K562 (cell line): ENCODE results near the gene HAT1. TPM values are rescaled to one million over a fixed set of nuclear protein-coding genes. Genes with fewer than 3 reads are reported as not detected.

ENCODE experiments used
- ATAC-seq: fragments of 200-7000 bp; cut with Tn5 transposase; 3 replicates; pipeline ENCODE4 v1.9.1; 2020; ENCODE audit warnings: moderate library complexity
- BruUV-seq: library from RNA; stranded (reverse); fragments of 400-500 nt; replicated peaks from 2 replicates; lab custom pipeline; 2021; lab: Mats Ljungman, UMichigan
- CTCF ChIA-PET: fragments of 300-600 bp; formaldehyde crosslinking; extraction: SDS; loops from one replicate; lab custom pipeline; 2021; ENCODE audit warnings: low intra/inter-chr PET ratio; lab: Yijun Ruan, JAX
- POLR2A ChIA-PET: fragments of 300-600, 350-650 bp; sonication (Branson Sonifier 250); formaldehyde crosslinking; extraction: SDS; loops from one replicate; lab custom pipeline; 2021; ENCODE audit warnings: antibody characterized with exemption, inconsistent platforms; lab: Yijun Ruan, JAX
- DNase-seq, 4 experiments: peaks; one replicate each; pipeline versions ENCODE4 v3.0.0 to v3.0.0-alpha.2; 2011 to 2018; ENCODE audit warnings: low spot score in 3 of 4, mixed read lengths in 3 of 4; ENCODE audit errors: extremely low read depth in 1 of 4
- FAIRE-seq: peaks from 2 replicates; lab custom pipeline; 2011; peaks lifted over from hg19 to GRCh38; lab: Jason Lieb, UNC
- H2AFZ ChIP-seq: 2 replicates; pipeline ENCODE4 v1.6.0; 2011; ENCODE audit warnings: low read depth, low read length, control low read depth, inconsistent platforms
- H3K27ac ChIP-seq: fragments of 200-600 bp; 3 replicates; pipeline ENCODE4 v1.8.0; 2011; ENCODE audit warnings: low read depth, mild to moderate bottlenecking, control low read depth, inconsistent platforms, low read length, moderate library complexity, mixed read lengths; ENCODE audit errors: extremely low read depth
- H3K27me3 ChIP-seq, 2 experiments: fragments of 300-600 bp in 1 of 2; 2 replicates in 1 of 2; 3 replicates in 1 of 2; pipeline versions ENCODE4 v1.6.0 to v1.8.0; 2011; ENCODE audit warnings: inconsistent platforms in 2 of 2, low read length in 2 of 2, mild to moderate bottlenecking in 1 of 2, mixed read lengths in 1 of 2, moderate library complexity in 1 of 2; ENCODE audit not compliant: control insufficient read depth in 2 of 2, insufficient read depth in 2 of 2
- H3K36me3 ChIP-seq: fragments of 300-600 bp; 3 replicates; pipeline ENCODE4 v1.8.0; 2011; ENCODE audit warnings: mild to moderate bottlenecking, low read length, inconsistent platforms; ENCODE audit not compliant: control insufficient read depth, insufficient read depth
- H3K4me1 ChIP-seq, 2 experiments: fragments of 200-600 bp in 1 of 2; replicated peaks in 1 of 2; 2 replicates in 1 of 2; 3 replicates in 1 of 2; pipeline versions ENCODE4 v1.5.1 to v1.8.0; 2011; ENCODE audit warnings: inconsistent platforms in 2 of 2, low read length in 2 of 2, mild to moderate bottlenecking in 1 of 2, mixed read lengths in 1 of 2, moderate library complexity in 1 of 2; ENCODE audit not compliant: control insufficient read depth in 2 of 2, insufficient read depth in 2 of 2
- H3K4me2 ChIP-seq: 2 replicates; pipeline ENCODE4 v1.6.1; 2011; ENCODE audit warnings: low read length, control low read depth, inconsistent platforms, mixed read lengths; ENCODE audit not compliant: insufficient read depth
- H3K4me3 ChIP-seq: fragments of 200-600 bp; sonication (generic), shearing (Covaris generic); 2 replicates; pipeline ENCODE4 v1.5.1; 2016; ENCODE audit warnings: control low read depth, inconsistent platforms
- H3K79me2 ChIP-seq: fragments of 200-600 bp; 3 replicates; pipeline ENCODE4 v1.8.0; 2011; ENCODE audit warnings: low read length, inconsistent platforms; ENCODE audit not compliant: control insufficient read depth, insufficient read depth
- H3K9ac ChIP-seq, 2 experiments: 2 replicates each; pipeline versions ENCODE4 v1.6.0 to v1.6.1; 2011; ENCODE audit warnings: low read depth in 2 of 2, low read length in 2 of 2, control low read depth in 1 of 2, inconsistent platforms in 1 of 2, mild to moderate bottlenecking in 1 of 2, mixed read lengths in 1 of 2; ENCODE audit not compliant: insufficient read depth in 1 of 2
- H3K9me1 ChIP-seq: one replicate; pipeline ENCODE4 v1.6.0; 2011; ENCODE audit warnings: inconsistent platforms, mild to moderate bottlenecking, low read length, moderate library complexity; ENCODE audit not compliant: control insufficient read depth, insufficient read depth
- H3K9me3 ChIP-seq: replicated peaks from 2 replicates; pipeline ENCODE4 v1.5.1; 2011; ENCODE audit warnings: low read depth, low read length, inconsistent platforms; ENCODE audit not compliant: control insufficient read depth, insufficient read depth
- H4K20me1 ChIP-seq: replicated peaks from 2 replicates; pipeline ENCODE4 v1.6.1; 2011; ENCODE audit warnings: low read length, inconsistent platforms, mixed read lengths; ENCODE audit not compliant: control insufficient read depth, insufficient read depth
- DPF2 ChIP-seq: fragments of 450-650 bp; IDR thresholded peaks from 2 replicates; pipeline ENCODE4 v1.6.1; 2016
- GABPA ChIP-seq: fragments of 200-800 bp; sonication (Bioruptor generic); conservative IDR thresholded peaks from 2 replicates; pipeline ENCODE4 v1.6.1; 2016; ENCODE audit warnings: low read depth, missing genetic modification characterization, missing compliant biosample characterization
- MEIS2 ChIP-seq: fragments of 450-650 bp; IDR thresholded peaks from 2 replicates; pipeline ENCODE4 v1.6.1; 2014; ENCODE audit warnings: mild to moderate bottlenecking; ENCODE audit not compliant: partially characterized antibody
- RFX1 ChIP-seq: fragments of 450-650 bp; IDR thresholded peaks from 2 replicates; pipeline ENCODE4 v1.6.1; 2016; ENCODE audit warnings: mild to moderate bottlenecking, moderate library complexity
- TEAD4 ChIP-seq, 2 experiments: sonication (generic) in 1 of 2; formaldehyde crosslinking in 1 of 2; IDR thresholded peaks; 2 replicates each; pipeline versions ENCODE4 v1.6.1 to v1.8.0; 2012 to 2022; ENCODE audit warnings: borderline replicate concordance in 1 of 2, inconsistent platforms in 1 of 2, low read length in 1 of 2, mild to moderate bottlenecking in 1 of 2, missing genetic modification reagents in 1 of 2
- ZNF766 ChIP-seq: fragments of 200-800 bp; sonication (Bioruptor generic); conservative IDR thresholded peaks from 2 replicates; pipeline ENCODE4 v1.6.1; 2016; ENCODE audit warnings: missing genetic modification characterization, missing compliant biosample characterization
- WGBS: fragments of 100-300 bp; shearing (Covaris generic); methylation state at CpG from one replicate; pipeline ENCODE4 v1.1.6; 2016; ENCODE audit warnings: low coverage, mixed read lengths; ENCODE audit not compliant: insufficient coverage; ENCODE audit errors: missing lambda C conversion rate; 5-methylcytosine and 5-hydroxymethylcytosine counted together
- in situ Hi-C: fragments of 300-500 bp; cut with MboI; formaldehyde crosslinking; loops from 4 replicates; pipeline ENCODE4 v1.15.0; 2018; ENCODE audit warnings: inconsistent platforms, mixed read lengths
- intact Hi-C: fragments of 100-400 bp; cut with micrococcal nuclease; formaldehyde crosslinking; loops from 2 replicates; pipeline ENCODE4 v1.14.2; 2022
- polyA plus RNA-seq, 8 experiments: library from polyadenylated mRNA; depleted of rRNA in 4 of 8; stranded (reverse) in 5 of 8; unstranded in 3 of 8; fragments of >200 nt; fragmentation: Nextera tagmentation in 2 of 8; fragmentation: Illumina TruSeq in 1 of 8; extraction: Ambion mirVana in 2 of 8; extraction: Trizol in 1 of 8; gene quantifications; 2 replicates each; pipeline versions ENCODE4 v1.2.1 to v1.2.3, GENCODE V29; 2011 to 2014; ENCODE audit warnings: inconsistent platforms in 1 of 8, missing spikeins in 1 of 8
- total RNA-seq, 7 experiments: library from RNA; depleted of rRNA in 6 of 7; stranded (reverse); fragments of >200 nt in 6 of 7; fragmentation: Illumina TruSeq in 2 of 7; extraction: Trizol in 2 of 7; gene quantifications; 2 replicates each; pipeline versions ENCODE4 v1.2.1 to v1.2.3, GENCODE V29; 2011 to 2021; ENCODE audit warnings: low replicate concordance in 1 of 7
- TF ChIP-seq, protein P1 (sequence below): fragments of 450-650 bp; IDR thresholded peaks from 2 replicates; pipeline ENCODE4 v1.6.1; 2018; ENCODE audit not compliant: partially characterized antibody

Gene HAT1
- total and polyA plus RNA-seq, 9 of the 15 experiments (the other 6 are each of a cell fraction or from before 2014, with no cell fraction given): 125 to 384 (median 244) TPM

DNA sequence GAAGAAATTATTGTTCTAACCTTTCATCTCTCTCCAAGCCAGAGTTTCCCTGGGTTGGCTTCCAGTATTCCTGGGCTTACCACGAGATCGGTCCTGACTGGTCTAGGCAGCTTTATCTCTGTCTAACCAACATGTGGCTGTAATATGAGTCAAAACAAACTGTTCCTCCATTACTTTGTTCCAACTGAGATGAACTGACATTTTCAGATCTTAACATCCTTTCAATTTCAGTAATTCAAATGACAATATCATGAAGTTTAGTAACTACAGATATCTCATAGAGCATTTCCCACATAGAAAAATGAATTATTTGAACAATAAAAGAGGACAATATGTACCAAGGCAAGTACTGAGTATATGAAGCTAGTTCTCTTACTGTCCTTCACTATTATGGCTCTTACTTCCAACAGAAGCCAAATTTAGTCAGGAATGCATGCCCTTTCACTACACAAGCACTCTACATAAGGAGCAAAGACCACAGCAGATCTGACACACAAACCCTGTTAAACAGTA is 43.7 kb upstream of the HAT1 start (continued):
- TF ChIP-seq TEAD4 (IDR thresholded peaks at IDR 0.05; ENCODE audit: low read length): peak; percentile 53; the same call in 1 of the 2 replicates
- TF ChIP-seq TEAD4 (CRISPR knock-in tag; IDR thresholded peaks at IDR 0.05; ENCODE audit: borderline replicate concordance): no peak
- TF ChIP-seq, protein P1, sequence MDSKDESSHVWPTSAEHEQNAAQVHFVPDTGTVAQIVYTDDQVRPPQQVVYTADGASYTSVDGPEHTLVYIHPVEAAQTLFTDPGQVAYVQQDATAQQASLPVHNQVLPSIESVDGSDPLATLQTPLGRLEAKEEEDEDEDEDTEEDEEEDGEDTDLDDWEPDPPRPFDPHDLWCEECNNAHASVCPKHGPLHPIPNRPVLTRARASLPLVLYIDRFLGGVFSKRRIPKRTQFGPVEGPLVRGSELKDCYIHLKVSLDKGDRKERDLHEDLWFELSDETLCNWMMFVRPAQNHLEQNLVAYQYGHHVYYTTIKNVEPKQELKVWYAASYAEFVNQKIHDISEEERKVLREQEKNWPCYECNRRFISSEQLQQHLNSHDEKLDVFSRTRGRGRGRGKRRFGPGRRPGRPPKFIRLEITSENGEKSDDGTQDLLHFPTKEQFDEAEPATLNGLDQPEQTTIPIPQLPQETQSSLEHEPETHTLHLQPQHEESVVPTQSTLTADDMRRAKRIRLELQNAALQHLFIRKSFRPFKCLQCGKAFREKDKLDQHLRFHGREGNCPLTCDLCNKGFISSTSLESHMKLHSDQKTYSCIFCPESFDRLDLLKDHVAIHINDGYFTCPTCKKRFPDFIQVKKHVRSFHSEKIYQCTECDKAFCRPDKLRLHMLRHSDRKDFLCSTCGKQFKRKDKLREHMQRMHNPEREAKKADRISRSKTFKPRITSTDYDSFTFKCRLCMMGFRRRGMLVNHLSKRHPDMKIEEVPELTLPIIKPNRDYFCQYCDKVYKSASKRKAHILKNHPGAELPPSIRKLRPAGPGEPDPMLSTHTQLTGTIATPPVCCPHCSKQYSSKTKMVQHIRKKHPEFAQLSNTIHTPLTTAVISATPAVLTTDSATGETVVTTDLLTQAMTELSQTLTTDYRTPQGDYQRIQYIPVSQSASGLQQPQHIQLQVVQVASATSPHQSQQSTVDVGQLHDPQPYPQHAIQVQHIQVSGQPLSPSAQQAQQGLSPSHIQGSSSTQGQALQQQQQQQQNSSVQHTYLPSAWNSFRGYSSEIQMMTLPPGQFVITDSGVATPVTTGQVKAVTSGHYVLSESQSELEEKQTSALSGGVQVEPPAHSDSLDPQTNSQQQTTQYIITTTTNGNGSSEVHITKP: no peak
- 0 out of 2 replicates have a peak, but pooled peaks have one; percentile 52 for TF ChIP-seq ZNF766
- TF ChIP-seq GABPA (tag): peak; percentile 10; the same call in 1 of the 2 replicates

DNA sequence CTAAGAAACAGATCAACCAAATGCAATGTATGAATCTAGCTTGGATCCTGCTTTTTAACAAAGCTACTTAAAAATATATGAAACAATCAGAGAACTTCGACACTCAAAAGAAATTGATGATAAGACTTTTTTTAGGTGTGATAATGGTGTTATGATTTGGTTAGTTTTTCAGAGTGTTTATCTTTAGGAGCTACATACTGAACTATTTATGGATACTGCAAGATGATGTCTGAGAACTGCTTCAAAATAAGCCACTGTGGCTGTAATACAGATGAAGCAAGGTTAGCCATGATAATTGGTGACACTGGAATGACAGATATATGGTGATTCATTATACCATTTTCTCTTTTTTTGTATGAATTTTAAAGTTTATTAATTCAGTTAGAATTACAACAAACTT is 42.4 kb upstream of the HAT1 start:
- H3K4me2 ChIP-seq: no peak overlapping the region
- ChIA-PET POLR2A (interaction anchor here (0.6 to 8.4 kb wide), 4 partner anchors 11 to 43 kb away, joined by 3 to 78 read pairs (median 4); partner anchors contain the start of genes HAT1 and SLC25A12), CTCF (no interaction called here)
- no peak overlapping the region for H2AFZ ChIP-seq
- H3K9me1 ChIP-seq: no peaks in the 10 kb centered on the region
- H3K27ac ChIP-seq: no peak overlapping the region; the same call in 2 of the 3 replicates
- peaks cover 5% of the 10 kb centered on the region; the same call in 2 of the 3 replicates for H3K36me3 ChIP-seq
- BruUV-seq: no TSS peak
- DNase-seq (no peak), FAIRE-seq (no peak), ATAC-seq (no peak)
- H3K27me3 ChIP-seq: no peaks in the 10 kb centered on the region
- H3K9ac ChIP-seq: no peak overlapping the region
- no peak overlapping the region for H3K4me3 ChIP-seq
- peaks cover 0 to 15% of the 10 kb centered on the region in 2 experiments; a peak in 3 of 5 replicates for H3K4me1 ChIP-seq
- 52% methylated on average over 1 of the region's 1 CpG for WGBS
- H3K9me3 ChIP-seq: no peaks in the 10 kb centered on the region
- no peaks in the 10 kb centered on the region for H4K20me1 ChIP-seq
- peaks cover 10% of the 10 kb centered on the region for H3K79me2 ChIP-seq
- in situ Hi-C loops (no loop called here), intact Hi-C loops (loop anchor here (5.0 kb wide), 1 partner anchor 42 kb away; the partner anchor contains the start of gene HAT1)
- TF ChIP-seq MEIS2 (peak; percentile 72), RFX1 (0 out of 2 replicates have a peak, but pooled peaks have one; percentile 0), DPF2 (no peak)
